ENCODE data around the gene CLEC16A. TPM values are rescaled to one million over a fixed set of nuclear protein-coding genes. Genes with fewer than 3 reads are reported as not detected.
A peak's percentile ranks its signal among the peaks of the same experiment; 100 is the strongest.

CLEC16A gene
- total RNA-seq, 1 donor: 35.5 TPM

- DNase-seq (ENCODE audit: low read depth in 2 of 3, low spot score in 2 of 3): peak; percentile 37 to 55 (median 50)
Measured at GRCh38 chr16:11224894-11225676, 280.7 kb downstream of the CLEC16A start.

GRCh38 chr16:11225677-11226549 lies 281.5 kb downstream of the CLEC16A start:
- DNase-seq (ENCODE audit: low read depth in 2 of 3, low spot score in 2 of 3): no peak

- no peak for DNase-seq (ENCODE audit: low read depth in 2 of 3, low spot score in 2 of 3)
Measured at GRCh38 chr16:11229432-11229831, 285.1 kb downstream of the CLEC16A start.

GRCh38 chr16:11229906-11230305 lies 285.5 kb downstream of the CLEC16A start:
- no peak for DNase-seq (ENCODE audit: low read depth in 2 of 3, low spot score in 2 of 3)

- no peak for DNase-seq (ENCODE audit: low read depth in 2 of 3, low spot score in 2 of 3)
Measured at GRCh38 chr16:11231367-11231970, 287.1 kb downstream of the CLEC16A start.

Other genes with a start within 250 kb of the CLEC16A start
- under 0.01 TPM for gene TEKT5, start 249.6 kb upstream of the CLEC16A start, total RNA-seq
- gene NUBP1, start 200.7 kb upstream of the CLEC16A start, total RNA-seq: 26.7 TPM
- gene TVP23A, start 125.8 kb upstream of the CLEC16A start, total RNA-seq: 4.0 TPM
- gene CIITA, start 67.4 kb upstream of the CLEC16A start, total RNA-seq: 88.6 TPM
- 37.2 TPM for gene DEXI, start 2.1 kb upstream of the CLEC16A start, total RNA-seq

All from hematopoietic multipotent progenitor cell (in vitro differentiated cells).